GM21825 (cell line): ENCODE measurements around the gene KDM4D.
"Not testable (repeated sequence)": the region's sequence is repeated elsewhere in the genome, so short reads cannot be mapped to it uniquely, and the experiment has no call there.

Source experiments
- ATAC-seq: cut with Tn5 transposase; IDR thresholded peaks from one replicate; pipeline ENCODE4 v1.9.1; 2021; ENCODE audit warnings: mild to moderate bottlenecking, moderate library complexity; ENCODE audit not compliant: unreplicated experiment

KDM4D gene

GRCh38 chr11:94956963-94957362 lies 16.5 kb upstream of the KDM4D start:
- no peak for ATAC-seq

DNA sequence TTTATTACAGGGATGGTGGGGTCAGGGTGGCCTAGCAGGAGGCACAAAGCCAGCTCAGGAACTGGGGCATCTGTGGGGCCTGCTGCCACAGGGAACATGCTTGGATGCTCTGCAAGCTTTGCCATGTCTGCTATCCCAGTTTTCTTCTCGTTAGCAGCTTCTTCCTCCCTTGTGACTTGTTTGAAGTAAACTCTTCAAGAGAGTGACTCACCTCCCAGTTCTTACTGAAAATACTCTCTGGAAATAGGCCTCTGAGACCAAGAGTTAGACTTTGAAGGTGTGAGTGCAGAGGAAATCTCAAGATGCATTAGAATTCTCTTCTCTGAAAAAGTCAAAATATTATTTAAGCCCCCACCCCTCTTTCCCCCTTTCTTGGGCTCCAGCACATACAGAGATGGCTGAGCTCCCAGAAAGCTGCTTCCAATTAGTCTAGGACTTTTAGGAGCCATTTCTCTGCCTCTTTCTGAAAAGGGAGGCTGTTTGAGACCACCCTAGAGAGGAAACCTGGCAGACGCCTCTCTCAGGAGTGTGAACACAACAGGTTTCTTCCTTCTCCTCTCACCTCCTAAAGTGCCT lies 15.3 kb upstream of the KDM4D start:
- ATAC-seq, result no peak

DNA sequence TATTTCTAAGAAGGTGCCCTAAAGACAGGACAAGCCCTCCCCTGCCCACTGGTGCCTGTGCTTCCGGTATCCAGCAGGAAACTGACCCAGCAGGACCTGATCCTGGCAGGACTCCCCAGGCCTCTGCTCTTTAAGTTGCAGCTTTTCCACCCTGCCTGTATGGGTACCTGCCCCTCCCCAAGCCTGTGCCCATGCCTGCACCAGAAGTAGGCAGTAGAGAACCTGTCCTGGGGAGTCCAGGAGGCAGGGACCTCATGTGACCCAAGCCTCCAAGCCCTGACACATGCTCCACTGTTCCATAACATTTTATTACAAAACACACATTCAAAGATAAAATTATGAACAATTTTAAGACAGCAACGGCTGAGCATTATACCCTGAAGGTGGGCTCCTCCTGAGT lies 14.3 kb upstream of the KDM4D start:
- ATAC-seq, result no peak

GRCh38 chr11:94960488-94960887 lies 13.0 kb upstream of the KDM4D start:
- no peak for ATAC-seq

GRCh38 chr11:94961255-94961654 lies 12.3 kb upstream of the KDM4D start:
- ATAC-seq, result no peak

DNA sequence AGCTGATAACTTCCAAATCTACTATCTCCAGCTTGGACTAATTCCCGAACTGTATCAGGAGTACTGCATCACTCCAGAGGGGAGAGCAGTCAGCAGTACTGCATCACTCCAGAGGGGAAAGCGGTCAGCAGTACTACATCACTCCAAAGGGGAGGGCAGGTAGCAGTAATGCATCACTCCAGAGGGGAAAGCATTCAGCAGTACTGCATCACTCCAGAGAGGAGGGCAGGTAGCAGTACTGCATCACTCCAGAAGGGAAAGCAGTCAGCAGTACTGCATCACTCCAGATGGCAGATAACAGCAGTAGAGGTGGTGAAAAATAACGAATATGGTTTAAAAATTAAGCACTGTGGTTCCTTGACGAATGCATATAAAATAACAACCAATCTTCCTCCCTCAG lies 8.6 kb upstream of the KDM4D start:
- no peak for ATAC-seq

GRCh38 chr11:94968334-94968958 lies 5.1 kb upstream of the KDM4D start:
- no peak for ATAC-seq

DNA sequence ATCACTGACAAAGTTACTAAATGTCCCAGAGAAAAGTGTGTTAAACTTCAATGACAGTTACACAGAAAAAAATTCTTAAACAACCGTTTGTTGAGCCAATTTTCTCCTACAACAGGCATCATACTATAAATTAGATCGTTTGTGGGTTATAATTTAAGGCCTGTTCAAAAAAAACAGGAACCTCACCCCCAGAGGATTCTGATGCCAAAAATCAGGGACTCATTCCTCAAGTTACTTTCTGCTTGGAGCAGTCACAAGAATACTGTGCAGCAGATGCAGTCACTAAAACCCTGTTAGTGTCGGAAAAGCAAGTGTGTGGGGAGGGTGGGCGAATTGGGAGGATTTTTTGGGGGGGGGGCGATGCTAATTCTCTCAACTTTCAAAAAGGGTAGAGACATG lies 810 bp upstream of the KDM4D start:
- no peak for ATAC-seq

DNA sequence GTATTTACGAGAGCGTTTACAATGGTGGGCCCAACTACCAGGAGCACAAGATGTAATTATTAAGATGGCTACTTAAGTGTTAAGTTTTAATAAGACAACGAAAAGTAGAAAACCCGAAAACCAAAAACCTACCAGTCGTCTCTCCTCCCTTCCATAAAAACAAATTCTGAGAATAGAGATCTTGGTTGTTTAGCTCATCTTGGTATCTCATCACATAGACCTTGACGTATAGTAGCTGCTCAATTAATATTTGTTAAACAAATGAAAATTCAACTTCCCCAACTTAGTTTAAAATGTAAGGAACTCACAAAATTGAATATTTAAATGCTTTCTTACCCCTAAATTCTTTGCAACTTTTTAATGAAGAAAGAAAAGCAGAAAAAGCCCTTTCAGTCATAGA lies 669 bp downstream of the KDM4D start:
- no peak for ATAC-seq

DNA sequence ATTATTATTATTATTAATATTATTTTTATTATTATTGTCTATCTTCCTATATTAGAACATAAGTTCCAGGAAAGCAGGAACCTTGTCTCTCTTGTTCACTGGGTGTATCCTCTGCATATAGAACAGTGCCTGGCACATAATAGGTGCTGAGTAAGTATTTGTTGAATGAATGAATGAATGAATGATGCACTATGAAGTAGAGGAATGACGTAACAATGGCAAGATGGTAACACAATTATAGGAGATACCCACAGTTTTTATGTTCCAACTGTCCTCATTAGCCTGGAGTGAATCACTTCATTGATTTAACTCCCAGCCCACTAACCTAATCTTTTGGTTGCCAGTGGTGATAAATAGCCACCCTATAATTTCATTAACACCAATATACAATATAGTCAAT lies 2.1 kb downstream of the KDM4D start:
- ATAC-seq, result no peak

GRCh38 chr11:94987378-94987777 lies 13.9 kb downstream of the KDM4D start:
- ATAC-seq, result no peak

GRCh38 chr11:94988748-94989147 lies 15.2 kb downstream of the KDM4D start:
- ATAC-seq, result no peak

GRCh38 chr11:94993400-94993943 lies 20.0 kb downstream of the KDM4D start:
- ATAC-seq, result no peak

DNA sequence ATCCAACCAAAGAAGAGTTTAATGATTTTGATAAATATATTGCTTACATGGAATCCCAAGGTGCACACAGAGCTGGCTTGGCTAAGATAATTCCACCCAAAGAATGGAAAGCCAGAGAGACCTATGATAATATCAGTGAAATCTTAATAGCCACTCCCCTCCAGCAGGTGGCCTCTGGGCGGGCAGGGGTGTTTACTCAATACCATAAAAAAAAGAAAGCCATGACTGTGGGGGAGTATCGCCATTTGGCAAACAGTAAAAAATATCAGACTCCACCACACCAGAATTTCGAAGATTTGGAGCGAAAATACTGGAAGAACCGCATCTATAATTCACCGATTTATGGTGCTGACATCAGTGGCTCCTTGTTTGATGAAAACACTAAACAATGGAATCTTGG lies 23.9 kb downstream of the KDM4D start:
- ATAC-seq, result no peak

- ATAC-seq, result no peak
Measured at GRCh38 chr11:94998285-94998684, 24.8 kb downstream of the KDM4D start.

- ATAC-seq, result no peak
Measured at GRCh38 chr11:95003716-95004115, 30.2 kb downstream of the KDM4D start.

DNA sequence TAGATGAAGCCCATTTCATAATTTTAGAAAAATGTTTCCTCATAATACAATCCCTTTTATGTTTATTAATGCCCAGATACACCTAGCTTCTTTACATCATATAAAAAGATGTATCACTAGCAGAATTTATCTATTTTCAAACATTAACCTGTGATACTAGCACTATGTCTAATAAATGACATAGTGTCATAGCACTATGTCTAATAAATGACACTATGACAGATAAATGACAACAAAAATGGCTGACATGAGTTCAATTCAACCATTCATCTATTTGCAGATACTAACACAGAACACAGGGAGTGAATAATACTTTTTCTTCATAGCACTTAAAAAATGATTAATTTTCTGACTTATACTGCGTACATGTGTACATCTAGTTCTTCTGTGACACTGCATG lies 32.1 kb downstream of the KDM4D start:
- ATAC-seq, result no peak

GRCh38 chr11:95011376-95011775 lies 37.9 kb downstream of the KDM4D start:
- no peak for ATAC-seq

- ATAC-seq, result no peak
Measured at GRCh38 chr11:95014184-95014821, 40.8 kb downstream of the KDM4D start.

GRCh38 chr11:95016139-95016538 lies 42.6 kb downstream of the KDM4D start:
- ATAC-seq, result no peak

DNA sequence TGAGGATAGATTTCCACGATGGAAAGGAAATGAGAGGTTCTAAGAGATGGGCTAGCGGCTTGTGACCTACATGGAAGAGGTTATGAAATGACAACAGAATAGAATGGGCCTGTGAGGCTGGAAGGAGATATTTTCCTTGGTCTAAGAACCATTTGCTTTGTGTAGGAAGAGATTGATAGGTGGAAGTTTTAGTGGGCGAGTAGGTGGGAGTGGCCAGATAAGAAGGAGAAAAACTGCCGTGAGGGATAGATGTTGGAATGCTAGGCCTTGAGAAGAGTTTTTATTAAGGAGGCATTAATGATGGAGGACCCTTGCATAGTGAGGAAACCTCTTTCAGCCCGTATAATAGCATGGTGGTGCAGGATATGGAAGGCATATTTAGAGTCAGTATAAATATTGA lies 48.0 kb downstream of the KDM4D start:
- not testable (repeated sequence) for ATAC-seq

DNA sequence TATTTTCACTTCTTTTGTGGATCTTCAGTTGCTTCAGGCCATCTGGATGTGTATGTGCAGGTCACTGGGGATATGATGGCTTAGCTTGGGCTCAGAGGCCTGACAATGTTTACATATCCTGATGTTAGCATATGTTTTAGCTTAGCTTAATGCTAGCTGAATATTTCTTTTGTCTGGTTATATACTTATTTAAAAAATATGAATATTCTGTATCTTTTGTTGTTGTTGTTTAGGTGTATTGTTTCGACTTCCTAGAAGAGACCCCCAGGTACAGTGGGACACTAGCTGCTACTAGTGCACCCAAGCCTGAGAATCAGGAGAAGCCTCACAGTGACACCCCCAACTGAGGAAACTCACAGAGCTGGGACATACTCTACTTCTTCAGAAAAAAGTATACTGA lies 51.4 kb downstream of the KDM4D start, which contains the start of gene KDM4E:
Gene KDM4E, plus strand, starts transcription at position 301 of the 400 bp plus-strand sequence. CDS start 300 bp downstream, outside the sequence.
- ATAC-seq, result no peak
